ENCODE results near the gene RHOJ. TPM values are rescaled to one million over a fixed set of nuclear protein-coding genes. Genes with fewer than 3 reads are reported as not detected.

RHOJ gene
- total and polyA plus RNA-seq, 9 of the 15 experiments (the other 6 are each of a cell fraction or from before 2014, with no cell fraction given), result not detected

DNA sequence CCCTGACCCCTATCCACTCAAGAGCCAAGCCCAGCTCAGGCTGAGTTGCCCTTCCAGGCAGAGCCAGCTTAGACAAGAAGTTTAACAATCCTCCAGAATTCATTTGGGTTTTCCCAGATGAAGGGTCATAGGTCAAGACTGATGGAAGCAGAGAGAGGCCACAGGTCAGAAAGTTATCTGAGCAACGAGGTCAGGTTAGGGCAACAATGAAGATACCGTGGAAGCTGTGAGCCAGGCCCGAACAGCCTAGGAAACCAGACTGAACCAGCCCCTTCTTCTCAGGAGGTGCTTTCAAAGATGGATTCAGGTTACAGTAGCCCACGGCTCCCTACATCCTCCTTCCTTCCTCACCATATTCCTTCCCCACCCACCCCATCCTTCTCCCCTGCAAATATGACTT is 53.1 kb downstream of the RHOJ start:
- DNase-seq (ENCODE audit: extremely low read depth in 1 of 4, low spot score in 3 of 4) (no peak), ATAC-seq (no peak), FAIRE-seq (no peak)
- ChIA-PET POLR2A (no interaction called here), CTCF (ENCODE audit: low intra/inter-chr PET ratio) (no interaction called here)
- intact Hi-C loops (cut with micrococcal nuclease) (no loop called here), in situ Hi-C loops (cut with MboI) (no loop called here)
- Histone ChIP-seq H3K4me3 (no peak overlapping the region), H3K4me2 (ENCODE audit: insufficient read depth, low read length) (no peak overlapping the region), H3K9me1 (ENCODE audit: control insufficient read depth, insufficient read depth, low read length) (no peaks in the 10 kb centered on the region), H3K9me3 (replicated peaks; ENCODE audit: control insufficient read depth, insufficient read depth, low read depth, low read length) (no peaks in the 10 kb centered on the region), H3K27me3 (ENCODE audit: control insufficient read depth in 2 of 2, insufficient read depth in 2 of 2, low read length in 2 of 2) (no peaks in the 10 kb centered on the region), H3K79me2 (ENCODE audit: control insufficient read depth, insufficient read depth, low read length) (no peaks in the 10 kb centered on the region), H3K36me3 (ENCODE audit: control insufficient read depth, insufficient read depth, low read length) (no peaks in the 10 kb centered on the region), H2AFZ (ENCODE audit: low read depth, low read length) (no peak overlapping the region), H3K27ac (ENCODE audit: extremely low read depth, low read depth, low read length) (no peak overlapping the region), H3K4me1 (replicated peaks in 1 of 2; ENCODE audit: control insufficient read depth in 2 of 2, insufficient read depth in 2 of 2, low read length in 2 of 2) (no peaks in the 10 kb centered on the region), H4K20me1 (replicated peaks; ENCODE audit: control insufficient read depth, insufficient read depth, low read length) (no peaks in the 10 kb centered on the region), H3K9ac (ENCODE audit: insufficient read depth in 1 of 2, low read depth in 2 of 2, low read length in 2 of 2) (no peak overlapping the region)
- no TSS peak for BruUV-seq (replicated peaks)
- 0% methylated on average over 4 of the region's 4 CpGs for WGBS (ENCODE audit: insufficient coverage, low coverage, missing lambda C conversion rate)
- TF ChIP-seq SIN3A (IDR thresholded peaks at IDR 0.05; ENCODE audit: borderline replicate concordance in 2 of 2, control insufficient read depth in 1 of 2, low read depth in 2 of 2, low read length in 2 of 2), result no peak
- TF ChIP-seq DNMT1 (IDR thresholded peaks at IDR 0.05), result no peak
- TF ChIP-seq DEAF1 (CRISPR knock-in tag; IDR thresholded peaks at IDR 0.05), result no peak
- TF ChIP-seq CAMTA2 (CRISPR knock-in tag; conservative IDR thresholded peaks at IDR 0.05), result no peak
- no peak for TF ChIP-seq HMG20A (CRISPR knock-in tag; conservative IDR thresholded peaks at IDR 0.05)

DNA sequence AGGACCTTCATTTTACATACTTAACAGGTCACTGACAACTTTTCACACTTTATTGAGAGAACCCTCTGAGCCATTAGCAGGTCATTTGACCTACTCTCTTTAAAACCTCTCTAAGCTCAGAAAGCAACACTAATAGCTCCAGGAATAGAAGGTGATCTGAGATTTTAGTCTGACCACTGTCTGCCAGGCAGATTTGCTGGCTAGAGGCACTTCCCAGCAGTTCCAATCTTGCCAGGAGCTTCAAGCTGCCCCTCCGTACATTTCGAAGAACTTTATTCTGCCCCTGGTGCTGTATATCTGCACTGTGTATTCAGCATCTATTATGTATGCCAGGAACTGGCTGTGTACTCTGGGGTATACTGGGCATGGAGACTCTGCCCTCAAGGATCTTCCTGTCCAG is 58.2 kb downstream of the RHOJ start:
- Histone ChIP-seq H3K4me3 (no peak overlapping the region), H4K20me1 (replicated peaks; ENCODE audit: control insufficient read depth, insufficient read depth, low read length) (no peaks in the 10 kb centered on the region), H3K4me1 (replicated peaks in 1 of 2; ENCODE audit: control insufficient read depth in 2 of 2, insufficient read depth in 2 of 2, low read length in 2 of 2) (no peaks in the 10 kb centered on the region), H3K27ac (ENCODE audit: extremely low read depth, low read depth, low read length) (no peak overlapping the region), H3K27me3 (ENCODE audit: control insufficient read depth in 2 of 2, insufficient read depth in 2 of 2, low read length in 2 of 2) (no peaks in the 10 kb centered on the region), H3K36me3 (ENCODE audit: control insufficient read depth, insufficient read depth, low read length) (no peaks in the 10 kb centered on the region), H3K9me3 (replicated peaks; ENCODE audit: control insufficient read depth, insufficient read depth, low read depth, low read length) (no peaks in the 10 kb centered on the region), H3K79me2 (ENCODE audit: control insufficient read depth, insufficient read depth, low read length) (no peaks in the 10 kb centered on the region), H2AFZ (ENCODE audit: low read depth, low read length) (no peak overlapping the region), H3K4me2 (ENCODE audit: insufficient read depth, low read length) (no peak overlapping the region), H3K9ac (ENCODE audit: insufficient read depth in 1 of 2, low read depth in 2 of 2, low read length in 2 of 2) (no peak overlapping the region), H3K9me1 (ENCODE audit: control insufficient read depth, insufficient read depth, low read length) (no peaks in the 10 kb centered on the region)
- WGBS (ENCODE audit: insufficient coverage, low coverage, missing lambda C conversion rate), result 0% methylated on average over 1 of the region's 2 CpGs
- intact Hi-C loops (cut with micrococcal nuclease), result no loop called here
- BruUV-seq (replicated peaks), result no TSS peak
- POLR2A ChIA-PET, result no interaction called here
- no peak for TF ChIP-seq ZNF133 (CRISPR knock-in tag; IDR thresholded peaks at IDR 0.05)
- in situ Hi-C loops (cut with MboI), result no loop called here
- ATAC-seq (no peak), DNase-seq (ENCODE audit: extremely low read depth in 1 of 4, low spot score in 3 of 4) (no peak), FAIRE-seq (no peak)
- CTCF ChIA-PET (ENCODE audit: low intra/inter-chr PET ratio), result no interaction called here
